Stimulated activated CD4-positive, alpha-beta T cell treated with anti-CD3 and anti-CD28 coated beads, Interleukin-12 subunit alpha, Interleukin-12 subunit beta, amount 100 ng/mL, for 48 hours (primary cell): ENCODE data around the gene NMNAT2.

Source experiments
- DNase-seq, 3 donors: peaks; one replicate each; pipeline ENCODE4 v3.0.0-alpha.2; 2020; ENCODE audit warnings: low read depth in 2 of 3, low spot score in 1 of 3

The NMNAT2 gene

DNA sequence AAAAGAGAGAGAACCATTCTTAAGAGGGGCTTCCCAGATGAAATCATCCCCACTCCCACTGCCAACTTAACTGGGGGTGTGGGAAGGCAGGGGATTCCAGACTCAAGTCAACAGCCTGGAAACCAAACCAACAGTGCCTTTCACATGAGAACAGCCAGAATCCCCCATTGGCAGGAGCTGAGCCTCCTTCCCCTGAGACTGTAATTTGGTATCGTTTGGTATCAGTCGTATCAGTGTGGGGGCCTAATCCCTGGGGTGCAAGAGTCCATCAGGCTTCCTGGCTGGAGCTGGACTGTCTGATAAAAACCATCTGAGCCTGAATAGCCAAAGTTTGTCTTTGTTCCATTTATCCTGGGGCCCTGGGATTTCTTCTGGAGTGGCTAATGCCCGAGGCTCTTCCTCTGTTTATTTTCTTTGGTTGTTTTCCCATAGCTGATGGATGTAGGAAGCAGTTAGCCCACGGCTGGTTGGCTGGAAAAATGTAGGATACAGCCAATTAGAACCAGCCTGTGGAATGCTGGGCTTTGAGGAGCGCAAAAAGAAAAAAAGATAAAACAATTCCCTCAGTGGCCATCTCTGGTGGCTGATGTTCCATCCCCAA lies 147.5 kb downstream of the NMNAT2 start:
- no peak for DNase-seq

DNA sequence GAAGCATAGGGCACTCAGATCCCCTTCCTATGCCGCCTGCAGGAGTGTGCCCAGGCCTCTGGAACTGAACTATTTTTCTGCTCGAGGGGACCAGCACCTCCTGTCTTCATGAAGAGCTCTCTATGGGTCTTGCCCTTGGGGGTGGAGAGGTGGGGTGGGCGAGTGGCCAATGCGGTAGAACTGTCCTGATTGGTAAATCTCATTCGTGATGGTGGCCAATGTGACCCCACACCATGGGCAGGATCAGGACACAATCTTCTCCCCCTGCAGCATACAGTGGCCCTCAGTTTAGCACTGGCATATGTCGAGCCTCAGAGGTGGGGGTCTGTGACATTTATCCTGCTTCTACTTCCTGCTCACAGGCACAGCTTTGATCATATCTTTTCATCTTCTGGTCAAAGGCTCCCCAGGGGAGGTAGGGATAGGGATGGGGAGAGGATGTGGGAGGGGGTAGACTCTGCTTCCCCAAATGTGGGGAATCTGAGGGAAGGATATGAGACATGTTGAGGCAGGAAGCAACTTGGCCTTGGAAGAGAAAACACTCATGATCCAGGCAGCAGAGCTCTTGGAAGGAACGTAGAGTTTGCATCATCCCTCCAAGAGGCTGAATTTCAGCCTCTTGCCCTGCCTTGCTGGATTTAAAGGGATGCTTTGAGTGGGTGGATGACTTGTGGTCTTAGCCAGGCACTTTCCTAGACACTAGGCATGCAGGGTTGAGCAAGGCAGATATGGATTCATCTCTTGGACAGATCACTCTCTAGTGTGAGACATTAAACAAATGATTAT lies 150.3 kb downstream of the NMNAT2 start:
- no peak for DNase-seq

GRCh38 chr1:183263886-183264602 lies 154.1 kb downstream of the NMNAT2 start:
- DNase-seq = no peak

DNA sequence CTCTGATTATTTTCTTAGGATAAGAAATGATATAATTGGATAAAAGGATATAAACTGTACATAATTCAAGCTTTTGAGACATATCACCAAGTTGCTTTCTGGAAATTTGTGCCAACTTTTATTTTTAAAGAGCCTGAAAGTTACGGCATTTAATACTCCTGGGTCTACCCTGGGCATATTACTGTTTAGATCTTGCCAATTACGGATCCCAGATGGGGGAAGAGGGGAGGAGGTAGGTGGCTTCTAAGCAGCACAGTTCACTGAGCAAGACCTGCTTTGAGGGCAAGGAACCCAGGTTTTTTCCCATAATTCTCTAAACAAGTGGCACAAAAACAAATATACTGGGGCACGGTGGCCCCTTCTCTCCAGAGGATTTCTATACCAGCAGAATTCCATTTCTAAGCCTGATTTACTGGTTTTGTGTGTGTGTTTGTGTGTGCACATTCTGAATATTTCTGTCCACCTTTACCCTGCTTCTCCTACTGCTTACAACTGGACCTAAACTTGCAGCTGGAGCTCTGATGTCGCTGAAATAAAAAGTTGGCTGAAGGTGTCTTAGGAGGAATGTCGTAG lies 155.5 kb downstream of the NMNAT2 start:
- no peak for DNase-seq

GRCh38 chr1:183259924-183260323 lies 158.3 kb downstream of the NMNAT2 start:
- no peak for DNase-seq

- no peak for DNase-seq
Observed at GRCh38 chr1:183255073-183255472, 163.1 kb downstream of the NMNAT2 start.

GRCh38 chr1:183251959-183252450 lies 166.2 kb downstream of the NMNAT2 start:
- no peak for DNase-seq

GRCh38 chr1:183251101-183251958 lies 166.8 kb downstream of the NMNAT2 start:
- no peak for DNase-seq

- DNase-seq = no peak
Observed at GRCh38 chr1:183249941-183250452, 168.2 kb downstream of the NMNAT2 start.

GRCh38 chr1:183248989-183249691 lies 169.0 kb downstream of the NMNAT2 start:
- no peak for DNase-seq

DNA sequence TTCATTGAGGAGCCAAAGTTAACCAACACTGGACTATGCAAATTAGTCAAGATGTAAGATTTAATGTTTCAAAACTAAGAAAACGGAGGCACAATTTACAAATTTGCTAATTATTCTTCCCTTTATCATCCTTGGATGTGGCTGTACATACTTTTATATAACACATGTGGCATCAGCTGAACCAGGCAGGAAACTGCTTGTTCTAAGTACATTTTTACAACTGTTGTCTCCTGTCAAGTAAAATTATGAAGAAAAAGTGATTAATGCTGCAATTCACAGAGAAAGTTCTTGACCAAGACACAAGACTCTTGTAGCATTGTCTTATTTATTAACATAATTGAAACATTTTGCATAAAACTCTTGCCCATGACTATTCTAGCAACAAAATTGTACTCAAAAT lies 170.2 kb downstream of the NMNAT2 start:
- DNase-seq = no peak

- no peak for DNase-seq
Observed at GRCh38 chr1:183247484-183247883, 170.7 kb downstream of the NMNAT2 start.

- no peak for DNase-seq
Observed at GRCh38 chr1:183247066-183247465, 171.1 kb downstream of the NMNAT2 start.

- no peak for DNase-seq
Observed at GRCh38 chr1:183246436-183246835, 171.7 kb downstream of the NMNAT2 start.

DNA sequence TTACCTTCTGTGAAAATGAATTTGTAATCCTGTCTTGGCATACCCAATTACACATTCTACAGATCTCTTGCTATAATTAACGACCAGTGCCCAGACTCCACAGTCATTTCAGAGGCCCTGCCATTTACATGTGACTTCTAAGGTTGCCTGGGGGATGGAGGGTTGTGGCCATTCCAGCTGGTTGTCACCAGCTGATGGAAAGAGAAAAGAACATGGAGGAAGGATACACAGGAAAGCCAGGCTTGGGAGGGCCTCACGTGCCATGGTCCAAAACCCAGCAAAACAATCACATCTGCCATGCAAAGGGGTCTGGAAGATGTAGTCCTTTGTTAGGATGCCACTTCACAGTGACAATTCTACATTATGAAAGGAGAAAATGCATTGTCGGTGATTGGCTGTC lies 172.8 kb downstream of the NMNAT2 start:
- no peak for DNase-seq

GRCh38 chr1:183244466-183244865 lies 173.7 kb downstream of the NMNAT2 start:
- DNase-seq = no peak

DNA sequence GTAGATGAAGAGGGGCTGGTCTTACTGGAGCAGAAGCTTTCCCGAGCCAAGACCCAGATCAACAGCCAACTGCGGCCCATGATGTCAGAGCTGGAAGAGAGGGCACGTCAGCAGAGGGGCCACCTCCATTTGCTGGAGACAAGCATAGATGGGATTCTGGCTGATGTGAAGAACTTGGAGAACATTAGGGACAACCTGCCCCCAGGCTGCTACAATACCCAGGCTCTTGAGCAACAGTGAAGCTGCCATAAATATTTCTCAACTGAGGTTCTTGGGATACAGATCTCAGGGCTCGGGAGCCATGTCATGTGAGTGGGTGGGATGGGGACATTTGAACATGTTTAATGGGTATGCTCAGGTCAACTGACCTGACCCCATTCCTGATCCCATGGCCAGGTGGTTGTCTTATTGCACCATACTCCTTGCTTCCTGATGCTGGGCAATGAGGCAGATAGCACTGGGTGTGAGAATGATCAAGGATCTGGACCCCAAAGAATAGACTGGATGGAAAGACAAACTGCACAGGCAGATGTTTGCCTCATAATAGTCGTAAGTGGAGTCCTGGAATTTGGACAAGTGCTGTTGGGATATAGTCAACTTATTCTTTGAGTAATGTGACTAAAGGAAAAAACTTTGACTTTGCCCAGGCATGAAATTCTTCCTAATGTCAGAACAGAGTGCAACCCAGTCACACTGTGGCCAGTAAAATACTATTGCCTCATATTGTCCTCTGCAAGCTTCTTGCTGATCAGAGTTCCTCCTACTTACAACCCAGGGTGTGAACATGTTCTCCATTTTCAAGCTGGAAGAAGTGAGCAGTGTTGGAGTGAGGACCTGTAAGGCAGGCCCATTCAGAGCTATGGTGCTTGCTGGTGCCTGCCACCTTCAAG lies 174.8 kb downstream of the NMNAT2 start:
- DNase-seq = no peak

DNA sequence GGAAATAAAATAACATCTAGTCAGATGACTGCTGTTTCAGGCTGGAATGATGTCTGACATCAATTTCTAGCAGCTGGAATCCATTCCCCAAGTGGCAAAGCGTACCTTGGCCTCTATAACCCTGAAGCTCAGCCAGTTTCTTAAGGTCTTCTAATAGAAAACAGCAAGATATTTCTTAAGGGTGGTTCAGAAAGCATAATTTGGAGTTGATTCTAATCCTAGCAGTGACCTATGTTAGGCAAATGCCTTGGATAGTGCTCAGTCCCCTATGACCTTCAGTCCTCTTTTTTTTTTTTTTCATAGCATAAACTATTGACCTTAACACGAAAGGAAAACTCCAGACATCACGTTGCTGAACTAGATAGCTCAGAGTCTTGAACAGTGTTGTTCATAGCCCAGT lies 175.6 kb downstream of the NMNAT2 start:
- no peak for DNase-seq

DNA sequence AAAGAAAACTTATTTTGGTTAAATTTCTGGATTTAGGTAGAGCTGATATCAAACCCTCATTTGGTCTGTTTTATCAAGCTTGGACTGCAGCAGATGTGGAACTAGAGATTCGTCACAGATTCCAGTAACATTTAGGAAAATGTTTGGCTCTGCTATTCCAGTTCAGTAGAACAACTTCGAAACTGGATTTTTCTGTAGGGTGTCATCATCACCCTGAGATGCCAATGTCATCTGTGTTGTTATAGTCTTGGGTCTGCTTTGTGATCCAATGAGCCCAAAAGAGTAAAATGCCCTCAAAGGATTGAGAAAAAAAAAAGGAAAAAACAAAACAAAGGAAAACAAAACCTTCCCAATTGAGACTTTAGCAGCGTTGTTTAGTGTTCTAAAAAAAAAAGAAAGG lies 176.7 kb downstream of the NMNAT2 start:
- DNase-seq = no peak
